Measurements from ENCODE around the gene PPP1R13B.

DNA sequence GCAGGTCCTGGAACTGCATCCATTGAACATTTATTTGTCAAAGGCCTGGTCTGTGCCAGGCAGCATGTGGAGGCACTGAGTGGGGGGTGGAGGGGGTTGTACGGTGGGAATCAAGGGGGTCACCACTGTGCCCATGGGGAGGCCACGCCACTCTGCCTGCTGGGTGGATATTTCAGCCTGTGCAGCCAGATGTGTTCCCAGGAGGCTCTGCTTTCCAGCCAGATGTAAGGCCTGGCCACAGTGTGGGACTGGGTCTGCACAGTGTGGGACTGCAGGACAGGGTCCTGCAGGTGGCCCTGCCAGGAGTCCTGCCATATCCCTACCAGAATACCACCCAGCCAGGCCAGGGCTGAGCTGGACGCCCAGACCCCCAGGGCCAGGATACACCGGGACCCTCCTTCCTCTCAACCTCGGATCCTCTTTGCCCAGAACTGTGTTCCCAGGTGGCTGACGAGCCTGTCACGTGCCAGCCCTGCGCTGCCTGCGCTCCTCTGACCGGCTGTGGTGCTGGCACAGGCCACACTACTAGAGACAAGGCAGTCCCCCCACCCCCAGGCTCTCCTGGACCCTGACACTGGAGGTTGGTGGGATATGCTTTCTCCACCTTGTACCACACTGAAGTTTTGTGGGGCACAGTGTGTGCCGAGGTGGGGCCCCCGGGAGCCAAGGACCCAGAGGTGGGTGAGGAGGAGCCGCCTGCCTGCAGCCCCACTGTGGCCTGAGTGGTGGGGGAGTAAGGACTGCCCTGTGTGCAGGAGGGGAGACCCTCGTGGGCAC, 149.6 kb downstream of the PPP1R13B start:
- TF ChIP-seq REST (IDR thresholded peaks at IDR 0.05; ENCODE audit: insufficient read depth in 1 of 2, low read depth in 2 of 2, low read length in 2 of 2), result no peak
- TF ChIP-seq FOXP2 (optimal IDR thresholded peaks at IDR 0.05; ENCODE audit: borderline replicate concordance, extremely low read depth, extremely low read length, insufficient read depth), result no peak
- TF ChIP-seq TAF1 (IDR thresholded peaks at IDR 0.05; ENCODE audit: borderline replicate concordance, insufficient read depth, low read length), result no peak
- 0 out of 2 replicates have a peak, but pooled peaks have one; percentile 9 for TF ChIP-seq POLR2AphosphoS5 (IDR thresholded peaks at IDR 0.05; ENCODE audit: low read depth, low read length)
- TF ChIP-seq SIN3A (IDR thresholded peaks at IDR 0.05; ENCODE audit: borderline replicate concordance, insufficient read depth, low read length), result no peak
